HFF-Myc (cell line): ENCODE data around the gene ZNF784.
A peak's percentile ranks its signal among the peaks of the same experiment; 100 is the strongest.

Experiments used
- DNase-seq: peaks from one replicate; pipeline ENCODE4 v3.0.0-alpha.2; 2011; ENCODE audit warnings: low read depth; ENCODE audit errors: extremely low read depth
- H3K4me3 ChIP-seq: replicated peaks from 2 replicates; pipeline ENCODE4 v1.5.1; 2011; ENCODE audit warnings: low read depth, mild to moderate bottlenecking, control low read depth, low read length
- TF ChIP-seq, protein P1 (sequence below): IDR thresholded peaks from 2 replicates; pipeline ENCODE4 v1.5.1; 2012; ENCODE audit warnings: mild to moderate bottlenecking, low read depth, low read length, control low read depth; ENCODE audit errors: missing control alignments

ZNF784 gene

DNA sequence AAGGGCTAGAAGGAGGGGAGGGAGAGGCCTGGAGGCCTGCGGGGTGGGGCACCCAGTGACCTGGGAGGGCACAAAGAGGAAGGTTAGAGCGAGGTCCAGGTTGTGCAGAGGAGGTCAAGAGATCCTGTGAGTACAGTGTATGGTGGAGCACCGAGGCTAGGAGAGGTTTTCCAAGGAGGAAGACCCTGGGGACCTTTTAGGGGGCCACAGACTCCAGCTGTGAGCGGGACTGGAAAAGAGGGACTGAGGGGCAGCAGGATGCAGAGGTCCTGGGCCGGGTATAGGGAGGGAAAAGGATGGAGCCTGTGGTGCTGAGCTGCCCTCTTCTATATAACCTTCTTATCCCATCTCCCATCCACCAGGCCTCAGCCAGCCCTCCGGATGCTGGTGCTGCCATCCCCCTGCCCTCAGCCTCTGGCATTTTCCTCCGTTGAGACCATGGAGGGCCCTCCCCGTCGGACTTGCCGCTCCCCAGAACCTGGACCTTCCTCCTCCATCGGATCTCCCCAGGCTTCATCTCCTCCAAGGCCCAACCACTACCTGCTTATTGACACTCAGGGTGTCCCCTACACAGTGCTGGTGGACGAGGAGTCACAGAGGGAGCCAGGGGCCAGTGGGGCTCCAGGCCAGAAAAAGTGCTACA lies 19.9 kb upstream of the ZNF784 start:
- DNase-seq: no peak
- H3K4me3 ChIP-seq: peak overlapping the region; percentile 87
- TF ChIP-seq, protein P1, sequence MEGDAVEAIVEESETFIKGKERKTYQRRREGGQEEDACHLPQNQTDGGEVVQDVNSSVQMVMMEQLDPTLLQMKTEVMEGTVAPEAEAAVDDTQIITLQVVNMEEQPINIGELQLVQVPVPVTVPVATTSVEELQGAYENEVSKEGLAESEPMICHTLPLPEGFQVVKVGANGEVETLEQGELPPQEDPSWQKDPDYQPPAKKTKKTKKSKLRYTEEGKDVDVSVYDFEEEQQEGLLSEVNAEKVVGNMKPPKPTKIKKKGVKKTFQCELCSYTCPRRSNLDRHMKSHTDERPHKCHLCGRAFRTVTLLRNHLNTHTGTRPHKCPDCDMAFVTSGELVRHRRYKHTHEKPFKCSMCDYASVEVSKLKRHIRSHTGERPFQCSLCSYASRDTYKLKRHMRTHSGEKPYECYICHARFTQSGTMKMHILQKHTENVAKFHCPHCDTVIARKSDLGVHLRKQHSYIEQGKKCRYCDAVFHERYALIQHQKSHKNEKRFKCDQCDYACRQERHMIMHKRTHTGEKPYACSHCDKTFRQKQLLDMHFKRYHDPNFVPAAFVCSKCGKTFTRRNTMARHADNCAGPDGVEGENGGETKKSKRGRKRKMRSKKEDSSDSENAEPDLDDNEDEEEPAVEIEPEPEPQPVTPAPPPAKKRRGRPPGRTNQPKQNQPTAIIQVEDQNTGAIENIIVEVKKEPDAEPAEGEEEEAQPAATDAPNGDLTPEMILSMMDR: no peak

- no peak for DNase-seq
- peak overlapping the region; percentile 87 for H3K4me3 ChIP-seq
These were observed 19.5 kb upstream of the ZNF784 start for GRCh38 chr19:55643887-55644176.

DNA sequence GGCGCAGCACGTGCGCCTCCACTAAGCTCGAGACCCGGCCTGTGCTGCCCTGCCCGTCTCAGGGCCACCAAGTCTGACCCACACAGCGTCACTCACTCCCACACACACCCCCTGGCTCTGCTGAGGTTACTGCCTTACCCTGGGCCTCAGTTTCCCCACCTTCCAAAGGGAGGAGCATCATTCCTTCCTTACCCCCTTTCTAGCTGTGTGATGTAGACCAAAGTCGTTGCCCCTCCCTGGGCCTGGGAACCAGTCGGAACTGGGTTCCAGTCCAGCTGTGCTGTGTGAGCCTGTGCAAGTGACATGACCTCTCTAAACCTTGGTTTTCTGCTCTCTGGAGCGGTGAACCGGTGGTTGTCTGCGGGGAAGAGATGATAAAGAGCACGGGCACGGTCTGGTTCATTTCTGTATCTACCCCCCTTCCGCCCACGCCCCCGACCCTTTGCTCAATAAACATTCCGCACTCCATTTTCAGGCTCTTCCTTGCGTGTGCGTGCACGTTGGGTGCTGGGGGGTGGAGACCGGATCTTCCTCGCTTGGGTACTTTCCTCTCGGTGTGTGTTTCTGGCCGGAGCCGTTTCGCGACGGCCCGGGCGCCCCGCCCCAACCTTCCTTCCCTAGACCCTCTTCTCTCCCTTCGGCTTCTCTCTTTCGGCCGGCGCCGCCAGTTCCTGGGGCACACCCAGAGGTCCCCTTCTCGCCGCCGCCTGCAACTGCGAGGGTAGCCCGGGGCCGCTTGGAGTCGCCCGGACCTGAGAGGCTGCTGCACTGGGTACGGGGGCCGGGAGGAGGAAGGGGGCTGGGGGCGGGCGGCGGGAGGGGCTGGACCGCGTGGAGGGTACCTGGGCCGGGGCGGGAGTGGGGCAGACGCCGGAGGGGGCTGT lies 18.9 kb upstream of the ZNF784 start, which contains the start of gene ZNF581:
Gene ZNF581 (plus strand): TSS at position 647 of the 884 bp plus-strand sequence. CDS start 923 bp downstream, outside the sequence.
- TF ChIP-seq, protein P1: no peak
- H3K4me3 ChIP-seq: peak within 1 kb of the TSS; percentile 87
- peak; percentile 42 for DNase-seq

More at GRCh38 chr19:55643887-55644176, 19.5 kb upstream of the ZNF784 start:
- TF ChIP-seq, protein P1: no peak

DNA sequence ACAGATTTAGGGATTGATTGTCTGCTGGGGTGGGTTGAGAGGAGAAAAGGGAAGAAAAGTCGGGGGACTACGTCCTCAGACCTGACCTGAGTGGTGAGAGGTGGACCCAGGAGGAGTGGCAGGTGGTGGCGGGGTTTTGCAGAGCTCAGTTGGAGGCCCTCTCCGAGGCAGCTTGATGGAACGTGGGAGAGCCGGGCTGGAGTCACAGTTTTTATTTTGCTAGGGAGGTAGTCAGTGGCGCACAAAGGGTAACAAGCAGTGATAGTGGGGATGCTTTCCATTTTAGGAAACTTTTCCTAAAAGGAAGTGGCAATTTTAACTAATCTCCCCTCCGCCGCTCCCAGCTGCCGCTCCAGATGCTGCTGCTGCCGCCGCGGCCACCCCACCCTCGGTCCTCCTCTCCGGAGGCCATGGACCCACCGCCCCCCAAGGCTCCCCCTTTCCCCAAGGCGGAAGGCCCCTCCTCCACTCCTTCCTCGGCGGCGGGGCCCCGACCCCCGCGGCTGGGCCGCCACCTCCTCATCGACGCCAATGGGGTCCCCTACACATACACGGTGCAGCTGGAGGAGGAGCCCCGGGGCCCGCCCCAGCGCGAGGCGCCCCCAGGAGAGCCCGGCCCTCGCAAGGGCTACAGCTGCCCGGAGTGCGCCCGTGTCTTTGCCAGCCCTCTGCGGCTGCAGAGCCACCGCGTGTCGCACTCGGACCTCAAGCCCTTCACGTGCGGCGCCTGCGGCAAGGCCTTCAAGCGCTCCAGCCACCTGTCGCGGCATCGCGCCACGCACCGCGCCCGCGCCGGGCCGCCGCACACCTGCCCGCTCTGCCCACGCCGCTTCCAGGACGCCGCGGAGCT lies 18.0 kb upstream of the ZNF784 start:
- TF ChIP-seq, protein P1: no peak
- H3K4me3 ChIP-seq: peak overlapping the region; percentile 87
- DNase-seq: no peak

DNA sequence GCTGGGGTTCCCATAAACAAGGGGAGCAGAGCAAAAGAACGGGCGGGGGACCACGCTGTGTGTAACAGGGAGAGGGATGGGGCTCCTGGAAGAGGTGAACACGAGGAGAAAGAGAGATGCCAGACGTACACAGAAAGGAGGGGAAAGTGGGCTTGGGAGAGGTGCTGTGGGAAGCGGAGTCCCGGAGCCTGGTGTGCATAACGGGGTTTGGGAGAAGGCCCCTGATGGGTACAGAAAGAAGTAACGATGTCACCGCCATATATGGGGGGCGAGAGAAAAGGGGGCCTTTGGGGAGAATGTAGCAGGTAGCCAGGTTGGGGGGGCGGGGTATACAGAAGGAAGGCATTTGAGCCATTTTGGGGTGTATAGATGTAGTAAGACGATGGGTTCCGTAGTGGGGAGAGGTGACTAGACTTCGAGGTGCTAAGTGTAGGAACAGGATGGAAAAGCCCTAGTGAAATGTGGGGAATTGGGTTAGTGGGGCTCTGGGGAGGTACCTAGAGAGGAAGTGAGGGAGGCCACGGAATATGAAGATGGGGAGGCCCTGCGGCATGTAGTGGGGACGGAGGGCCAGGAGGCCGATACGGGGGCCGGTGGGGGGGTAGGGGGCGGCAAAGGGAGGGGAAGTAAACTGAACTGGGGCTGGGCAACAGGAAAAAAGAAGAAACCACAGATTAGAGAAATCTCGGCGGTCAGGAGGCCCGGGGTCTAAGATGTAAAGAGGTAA lies 17.2 kb upstream of the ZNF784 start:
- no peak for DNase-seq
- TF ChIP-seq, protein P1: no peak
- peak overlapping the region; percentile 87 for H3K4me3 ChIP-seq

GRCh38 chr19:55640577-55641425 lies 16.4 kb upstream of the ZNF784 start, which contains the start of gene ZNF580:
ZNF580 (plus strand) TSS chr19:55641002; CDS start chr19:55642509, 1,507 bp downstream.
- no peak for DNase-seq
- TF ChIP-seq, protein P1: no peak
- H3K4me3 ChIP-seq: peak within 1 kb of the TSS; percentile 87
